Psoas muscle (tissue), 8 donors: ENCODE results near the gene MEF2C. TPM values are rescaled to one million over a fixed set of nuclear protein-coding genes. Genes with fewer than 3 reads are reported as not detected.

Experiments
- ATAC-seq, 4 donors: fragments of 200-7000 bp; cut with Tn5 transposase; one replicate each; pipeline ENCODE4 v1.9.1; 2020; ENCODE audit warnings: moderate library complexity in 3 of 4, mild to moderate bottlenecking in 2 of 4
- DNase-seq, 2 donors: peaks; one replicate each; pipeline ENCODE4 v3.0.0-alpha.2; 2020
- H3K27ac ChIP-seq: fragments of 200-600 bp; one replicate; pipeline ENCODE4 v1.8.0; 2022
- H3K27me3 ChIP-seq, 3 donors: fragments of 200-600 bp in 1 of 3; one replicate each; pipeline versions ENCODE4 v1.6.1 to v1.8.0; 2013 to 2022; ENCODE audit warnings: low read length in 2 of 3, mild to moderate bottlenecking in 2 of 3, moderate library complexity in 1 of 3; ENCODE audit not compliant: insufficient read depth in 3 of 3
- H3K36me3 ChIP-seq, 2 donors: fragments of 200-600 bp in 1 of 2; one replicate each; pipeline versions ENCODE4 v1.6.1 to v1.8.0; 2013 to 2022; ENCODE audit warnings: low read depth in 1 of 2, mild to moderate bottlenecking in 1 of 2, moderate library complexity in 1 of 2; ENCODE audit not compliant: insufficient read depth in 1 of 2
- H3K4me1 ChIP-seq: fragments of 200-600 bp; one replicate; pipeline ENCODE4 v1.8.0; 2022
- H3K4me3 ChIP-seq: fragments of 200-600 bp; one replicate; pipeline ENCODE4 v1.8.0; 2022; ENCODE audit warnings: mild to moderate bottlenecking
- H3K9me3 ChIP-seq: fragments of 200-600 bp; one replicate; pipeline ENCODE4 v1.8.0; 2022
- WGBS, 3 donors: extraction: QIAGEN DNeasy Blood & Tissue Kit; methylation state at CpG; one replicate each; pipeline versions ENCODE4 v1.1.6 to v1.1.7; 2013; 5-methylcytosine and 5-hydroxymethylcytosine counted together
- intact Hi-C, 2 donors: fragments of 100-400 bp; cut with DNase I; formaldehyde crosslinking; loops; one replicate each; pipeline versions ENCODE4 v1.11.0 to v1.14.2; 2022
- polyA plus RNA-seq, 3 donors: library from polyadenylated mRNA; stranded (reverse); fragments of 200-250 nt; gene quantifications; one replicate each; pipeline ENCODE4 v1.2.3, GENCODE V29; 2013
- total RNA-seq, 4 donors: library from RNA; stranded (reverse); fragmentation: NEBNext Ultra II Directional in 2 of 4; extraction: Animal tissue kit (Norgen Biotek cat#: 25700) in 2 of 4; gene quantifications; one replicate each; pipeline versions ENCODE4 v1.2.1 to v1.2.4, GENCODE V29; 2021 to 2023
- TF ChIP-seq, protein P1 (sequence below): fragments of 200-600 bp; IDR thresholded peaks from one replicate; pipeline ENCODE4 v1.8.0; 2022; ENCODE audit warnings: antibody characterized with exemption
- donor health status: healthy with polysubstance abuse.
- donor health status: DM: no; HTN: no; CAD: no; lungs with moderate emphysema.
- donor health status: Bipolar disorder and iron deficiency.
- donor health status: healthy.
- donor health status: DM: yes; HTN: yes; CAD: no.
- donor health status: DM: no; HTN: no; CAD: no.
- donor health status: DM: no; HTN: no; CAD: no.
- donor health status: DM: yes; HTN: yes; CAD: no.

MEF2C gene
- total and polyA plus RNA-seq, 7 donors = 9.3 to 530 (median 148) TPM

- H3K9me3 ChIP-seq = no peaks in the 10 kb centered on the region
- ATAC-seq (no peak), DNase-seq (no peak)
- TF ChIP-seq, protein P1, sequence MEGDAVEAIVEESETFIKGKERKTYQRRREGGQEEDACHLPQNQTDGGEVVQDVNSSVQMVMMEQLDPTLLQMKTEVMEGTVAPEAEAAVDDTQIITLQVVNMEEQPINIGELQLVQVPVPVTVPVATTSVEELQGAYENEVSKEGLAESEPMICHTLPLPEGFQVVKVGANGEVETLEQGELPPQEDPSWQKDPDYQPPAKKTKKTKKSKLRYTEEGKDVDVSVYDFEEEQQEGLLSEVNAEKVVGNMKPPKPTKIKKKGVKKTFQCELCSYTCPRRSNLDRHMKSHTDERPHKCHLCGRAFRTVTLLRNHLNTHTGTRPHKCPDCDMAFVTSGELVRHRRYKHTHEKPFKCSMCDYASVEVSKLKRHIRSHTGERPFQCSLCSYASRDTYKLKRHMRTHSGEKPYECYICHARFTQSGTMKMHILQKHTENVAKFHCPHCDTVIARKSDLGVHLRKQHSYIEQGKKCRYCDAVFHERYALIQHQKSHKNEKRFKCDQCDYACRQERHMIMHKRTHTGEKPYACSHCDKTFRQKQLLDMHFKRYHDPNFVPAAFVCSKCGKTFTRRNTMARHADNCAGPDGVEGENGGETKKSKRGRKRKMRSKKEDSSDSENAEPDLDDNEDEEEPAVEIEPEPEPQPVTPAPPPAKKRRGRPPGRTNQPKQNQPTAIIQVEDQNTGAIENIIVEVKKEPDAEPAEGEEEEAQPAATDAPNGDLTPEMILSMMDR = no peak
- H3K27ac ChIP-seq = no peak overlapping the region
- H3K27me3 ChIP-seq = peaks cover 21 to 88% (median 26%) of the 10 kb centered on the region in 3 donors
- no peak overlapping the region for H3K4me3 ChIP-seq
- intact Hi-C loops = no loop called here
- H3K36me3 ChIP-seq = no peaks in the 10 kb centered on the region
- peaks cover 5% of the 10 kb centered on the region for H3K4me1 ChIP-seq
These were observed 186.5 kb downstream of the MEF2C start for GRCh38 chr5:88696466-88696865.

DNA sequence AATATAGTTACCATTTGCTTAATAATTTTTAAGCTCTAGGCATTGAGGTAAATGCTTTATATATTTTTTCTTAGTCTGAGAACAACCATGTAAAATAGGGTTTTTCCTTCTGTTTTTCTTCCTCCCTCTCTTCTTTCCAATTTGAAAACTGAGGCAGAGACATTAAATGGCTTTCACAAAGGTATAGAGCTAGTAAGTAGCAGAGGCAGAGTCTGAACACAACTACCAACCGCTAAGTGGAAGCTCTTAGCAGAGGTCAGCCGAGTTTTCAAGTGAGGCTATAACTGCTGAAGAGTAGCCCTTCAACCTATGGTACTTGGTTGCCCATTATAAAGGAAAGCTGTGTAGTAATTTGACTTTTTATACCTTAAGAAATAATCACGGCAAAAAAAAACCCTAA is 187.1 kb downstream of the MEF2C start:
- Histone ChIP-seq H3K36me3 (no peaks in the 10 kb centered on the region), H3K27ac (no peak overlapping the region), H3K27me3 (peaks cover 21 to 88% (median 29%) of the 10 kb centered on the region in 3 donors), H3K9me3 (no peaks in the 10 kb centered on the region), H3K4me3 (no peak overlapping the region), H3K4me1 (peaks cover 6% of the 10 kb centered on the region)
- WGBS, 3 donors = 18 to 26% (median 25%) methylated on average over 3 of the region's 3 CpGs
- ATAC-seq (no peak), DNase-seq (no peak)
- TF ChIP-seq, protein P1 = no peak
- intact Hi-C loops = no loop called here

DNA sequence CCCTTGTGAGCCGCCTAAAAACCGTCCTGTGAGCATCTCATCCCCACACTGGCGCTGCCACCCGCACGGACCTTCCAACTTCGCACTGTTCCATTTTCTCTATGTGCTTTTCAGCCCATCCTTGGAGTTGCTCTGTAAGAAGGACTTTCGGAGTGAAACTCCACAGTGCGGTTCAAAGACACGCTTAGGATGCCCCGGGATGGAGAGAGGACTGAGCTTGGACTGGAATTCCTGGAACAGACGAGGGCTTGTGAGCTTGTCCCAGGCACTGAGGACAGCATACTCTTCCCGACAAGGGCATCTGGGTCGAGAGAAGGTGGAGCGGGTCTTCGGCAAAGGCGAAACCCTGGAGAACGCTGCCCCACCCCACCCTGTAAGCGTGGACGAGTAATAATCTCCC is 187.8 kb downstream of the MEF2C start:
- no peaks in the 10 kb centered on the region for H3K9me3 ChIP-seq
- H3K27me3 ChIP-seq = peaks cover 17 to 95% (median 34%) of the 10 kb centered on the region in 3 donors
- ATAC-seq = no peak
- no peak overlapping the region for H3K27ac ChIP-seq
- intact Hi-C loops = no loop called here
- H3K36me3 ChIP-seq = no peaks in the 10 kb centered on the region
- TF ChIP-seq, protein P1 = no peak
- no peak for DNase-seq
- 10 to 12% (median 11%) methylated on average over 19 of the region's 19 CpGs for WGBS, 3 donors
- H3K4me3 ChIP-seq = no peak overlapping the region
- H3K4me1 ChIP-seq = peaks cover 12% of the 10 kb centered on the region

- peaks cover 20% of the 10 kb centered on the region for H3K4me1 ChIP-seq
- H3K9me3 ChIP-seq = no peaks in the 10 kb centered on the region
- no peak overlapping the region for H3K27ac ChIP-seq
- no peaks in the 10 kb centered on the region for H3K36me3 ChIP-seq
- H3K4me3 ChIP-seq = no peak overlapping the region
- TF ChIP-seq, protein P1 = no peak
- WGBS, 3 donors = 12 to 15% (median 12%) methylated on average over 28 of the region's 28 CpGs
- DNase-seq = no peak
- no peak for ATAC-seq
- intact Hi-C loops = loop anchor here in 1 of 2 donors (5.0 kb wide), 1 partner anchor 912 kb away; no protein-coding TSS in a partner anchor
- H3K27me3 ChIP-seq = peaks cover 10 to 100% (median 44%) of the 10 kb centered on the region in 3 donors
These were observed 188.8 kb downstream of the MEF2C start for GRCh38 chr5:88694023-88694679.
